ENCODE measurements around the gene THAP10. TPM values are rescaled to one million over a fixed set of nuclear protein-coding genes. Genes with fewer than 3 reads are reported as not detected.
A peak's percentile ranks its signal among the peaks of the same experiment; 100 is the strongest.

The THAP10 gene
- 2.7 TPM for total RNA-seq

- Histone ChIP-seq H3K27ac (peak within 1 kb of the TSS; percentile 78), H3K4me1 (peaks cover 14% of the 10 kb centered on the region), H3K9me3 (no peaks in the 10 kb centered on the region), H3K4me3 (peak within 1 kb of the TSS; percentile 84 to 90), H3K36me3 (no peaks in the 10 kb centered on the region), H3K27me3 (no peaks in the 10 kb centered on the region)
- peak in 1 of 2 donors; percentile 96 for DNase-seq (ENCODE audit: extremely low spot score in 2 of 2)
- intact Hi-C loops (cut with DNase I) = no loop called here
- TF ChIP-seq CTCF (IDR thresholded peaks at IDR 0.05) (no peak), POLR2AphosphoS5 (IDR thresholded peaks at IDR 0.05; ENCODE audit: insufficient read depth in 1 of 2, low read depth in 1 of 2) (peak; percentile 79), POLR2A (IDR thresholded peaks at IDR 0.05) (no peak)
These were observed at the start of gene THAP10, which contains the start of gene LRRC49 for GRCh38 chr15:70892002-70892911. THAP10 (minus strand) TSS chr15:70892433; CDS start chr15:70892272, 161 bp downstream. LRRC49 (plus strand) TSS chr15:70892826; CDS start chr15:70892895, 69 bp downstream.

DNA sequence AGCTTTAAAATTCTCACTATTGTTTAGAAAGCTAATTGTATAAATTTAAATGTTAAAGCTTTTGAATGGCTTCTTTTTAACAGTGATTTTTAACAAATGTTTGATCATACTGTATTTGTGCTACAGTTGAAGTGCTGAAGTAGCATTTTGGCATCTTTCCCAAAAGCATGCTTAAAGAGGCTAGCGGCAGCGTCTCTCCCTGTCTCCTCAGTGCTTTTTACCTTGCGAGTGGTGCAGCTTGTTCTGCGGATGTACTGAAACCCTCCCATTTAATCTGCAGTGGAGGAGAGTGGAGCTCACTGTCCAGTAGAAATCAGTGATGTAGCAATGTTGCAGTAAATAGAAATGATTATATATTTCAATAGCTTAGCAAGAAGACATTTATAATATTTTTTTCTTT lies 44.1 kb upstream of the THAP10 start:
- H3K27ac ChIP-seq = no peak overlapping the region
- no peak for TF ChIP-seq POLR2AphosphoS5 (IDR thresholded peaks at IDR 0.05; ENCODE audit: insufficient read depth in 1 of 2, low read depth in 1 of 2)
- TF ChIP-seq CTCF (IDR thresholded peaks at IDR 0.05) = no peak
- TF ChIP-seq POLR2A (IDR thresholded peaks at IDR 0.05) = no peak
- intact Hi-C loops (cut with DNase I) = loop anchor here (10.0 kb wide), 1 partner anchor 608 kb away; no protein-coding TSS in a partner anchor
- no peaks in the 10 kb centered on the region for H3K4me1 ChIP-seq
- H3K27me3 ChIP-seq = no peaks in the 10 kb centered on the region
- no peaks in the 10 kb centered on the region for H3K36me3 ChIP-seq
- DNase-seq (ENCODE audit: extremely low spot score in 2 of 2) = no peak
- H3K4me3 ChIP-seq = no peak overlapping the region
- H3K9me3 ChIP-seq = no peaks in the 10 kb centered on the region

- Histone ChIP-seq H3K27me3 (no peaks in the 10 kb centered on the region), H3K9me3 (no peaks in the 10 kb centered on the region), H3K4me3 (no peak overlapping the region), H3K36me3 (no peaks in the 10 kb centered on the region), H3K4me1 (no peaks in the 10 kb centered on the region), H3K27ac (no peak overlapping the region)
- TF ChIP-seq POLR2A (IDR thresholded peaks at IDR 0.05) (no peak), POLR2AphosphoS5 (IDR thresholded peaks at IDR 0.05; ENCODE audit: insufficient read depth in 1 of 2, low read depth in 1 of 2) (no peak), CTCF (IDR thresholded peaks at IDR 0.05) (no peak)
- no peak for DNase-seq (ENCODE audit: extremely low spot score in 2 of 2)
- intact Hi-C loops (cut with DNase I) = loop anchor here (10.0 kb wide), 1 partner anchor 609 kb away; no protein-coding TSS in a partner anchor
These were observed 43.4 kb upstream of the THAP10 start for GRCh38 chr15:70935631-70936030.

- DNase-seq (ENCODE audit: extremely low spot score in 2 of 2) = no peak
- no peak overlapping the region for H3K4me3 ChIP-seq
- H3K4me1 ChIP-seq = no peaks in the 10 kb centered on the region
- no peak for TF ChIP-seq CTCF (IDR thresholded peaks at IDR 0.05)
- no peak for TF ChIP-seq POLR2A (IDR thresholded peaks at IDR 0.05)
- TF ChIP-seq POLR2AphosphoS5 (IDR thresholded peaks at IDR 0.05; ENCODE audit: insufficient read depth in 1 of 2, low read depth in 1 of 2) = no peak
- no peaks in the 10 kb centered on the region for H3K36me3 ChIP-seq
- intact Hi-C loops (cut with DNase I) = loop anchor here (10.0 kb wide), 1 partner anchor 611 kb away; no protein-coding TSS in a partner anchor
- no peaks in the 10 kb centered on the region for H3K9me3 ChIP-seq
- H3K27me3 ChIP-seq = no peaks in the 10 kb centered on the region
- no peak overlapping the region for H3K27ac ChIP-seq
These were observed 41.2 kb upstream of the THAP10 start for GRCh38 chr15:70933411-70933810.
